Kidney glomerular epithelial cell (primary cell): ENCODE data around the gene NAT10.

Experiments used
- DNase-seq: peaks from one replicate; lab custom pipeline; 2025; lab: John Stamatoyannopoulos, UW

Gene NAT10

GRCh38 chr11:34189191-34189590 is 83.8 kb downstream of the NAT10 start:
- DNase-seq = peak; percentile 27

- no peak for DNase-seq
These were observed 85.0 kb downstream of the NAT10 start for GRCh38 chr11:34190192-34191139.

- no peak for DNase-seq
These were observed 86.1 kb downstream of the NAT10 start for GRCh38 chr11:34191578-34191977.

GRCh38 chr11:34192481-34193401 is 87.3 kb downstream of the NAT10 start:
- peak; percentile 83 for DNase-seq

- no peak for DNase-seq
These were observed 89.3 kb downstream of the NAT10 start for GRCh38 chr11:34194576-34195335.
